GM12865 (cell line): ENCODE results near the gene TBL1X.

Experiments
- DNase-seq: peaks from one replicate; pipeline ENCODE4 v3.0.0; 2010; ENCODE audit warnings: low read depth
- H3K4me3 ChIP-seq: 2 replicates; pipeline ENCODE4 v1.5.1; 2011; ENCODE audit warnings: mild to moderate bottlenecking, low read depth, low read length, control low read depth
- TF ChIP-seq, protein P1 (sequence below): IDR thresholded peaks from 2 replicates; pipeline ENCODE4 v1.5.1; 2011; ENCODE audit warnings: low read length, control low read depth, low read depth, inconsistent platforms; ENCODE audit not compliant: insufficient read depth; ENCODE audit errors: missing control alignments

TBL1X gene

DNA sequence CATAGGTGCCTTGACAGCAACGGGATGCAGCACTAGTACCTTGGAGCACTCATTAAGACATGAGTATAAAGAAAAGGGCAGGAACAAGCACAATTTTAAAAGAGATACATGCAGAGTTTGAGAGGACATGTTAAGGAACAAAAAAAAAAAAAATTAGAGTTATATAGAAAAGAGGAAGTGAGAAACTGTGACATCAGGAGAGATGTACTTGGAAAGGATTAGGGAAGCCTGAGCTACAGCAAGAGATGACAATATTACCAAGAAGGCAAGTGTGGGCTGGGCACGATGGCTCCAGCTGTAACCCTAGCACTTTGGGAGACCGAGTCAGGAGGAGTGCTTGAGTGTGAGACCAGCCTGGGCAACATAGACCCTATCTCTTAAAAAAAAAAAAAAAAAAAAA lies 263.4 kb downstream of the TBL1X start:
- TF ChIP-seq, protein P1, sequence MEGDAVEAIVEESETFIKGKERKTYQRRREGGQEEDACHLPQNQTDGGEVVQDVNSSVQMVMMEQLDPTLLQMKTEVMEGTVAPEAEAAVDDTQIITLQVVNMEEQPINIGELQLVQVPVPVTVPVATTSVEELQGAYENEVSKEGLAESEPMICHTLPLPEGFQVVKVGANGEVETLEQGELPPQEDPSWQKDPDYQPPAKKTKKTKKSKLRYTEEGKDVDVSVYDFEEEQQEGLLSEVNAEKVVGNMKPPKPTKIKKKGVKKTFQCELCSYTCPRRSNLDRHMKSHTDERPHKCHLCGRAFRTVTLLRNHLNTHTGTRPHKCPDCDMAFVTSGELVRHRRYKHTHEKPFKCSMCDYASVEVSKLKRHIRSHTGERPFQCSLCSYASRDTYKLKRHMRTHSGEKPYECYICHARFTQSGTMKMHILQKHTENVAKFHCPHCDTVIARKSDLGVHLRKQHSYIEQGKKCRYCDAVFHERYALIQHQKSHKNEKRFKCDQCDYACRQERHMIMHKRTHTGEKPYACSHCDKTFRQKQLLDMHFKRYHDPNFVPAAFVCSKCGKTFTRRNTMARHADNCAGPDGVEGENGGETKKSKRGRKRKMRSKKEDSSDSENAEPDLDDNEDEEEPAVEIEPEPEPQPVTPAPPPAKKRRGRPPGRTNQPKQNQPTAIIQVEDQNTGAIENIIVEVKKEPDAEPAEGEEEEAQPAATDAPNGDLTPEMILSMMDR = no peak
- DNase-seq = no peak
- no peak overlapping the region for H3K4me3 ChIP-seq

DNA sequence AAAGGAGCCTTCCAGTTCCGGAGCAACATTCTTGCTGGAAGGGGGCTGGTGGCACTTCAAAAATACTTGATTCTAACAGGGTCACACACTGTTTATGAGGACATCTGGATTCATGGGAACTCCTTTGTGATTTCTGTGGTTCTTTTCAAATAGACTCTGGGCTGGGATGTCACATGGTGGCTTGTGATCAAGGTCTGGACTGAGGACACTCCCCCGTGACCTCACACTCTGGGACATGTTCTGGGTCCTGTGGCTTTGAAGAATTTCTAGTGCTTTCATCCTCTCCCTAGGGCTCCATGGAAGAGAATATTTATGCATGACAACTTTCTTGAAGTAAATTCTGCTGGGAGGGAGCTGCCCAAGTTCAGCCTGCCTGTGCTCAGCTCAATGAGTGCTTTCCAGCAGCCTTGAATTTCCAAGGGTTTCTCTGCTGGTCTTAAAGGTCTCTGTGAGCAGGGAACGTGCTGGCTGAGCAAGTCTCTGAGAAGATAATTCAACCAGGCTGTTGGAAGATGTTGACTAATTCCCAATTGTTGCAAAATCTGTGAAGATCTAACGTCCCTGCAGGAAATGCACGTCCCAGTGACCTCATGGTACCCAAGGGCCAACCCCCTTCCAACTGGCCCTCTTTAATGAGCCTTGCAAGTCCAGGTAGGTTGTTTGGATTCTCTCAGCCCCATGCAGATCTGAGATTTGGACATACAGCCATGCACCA lies 264.5 kb downstream of the TBL1X start:
- DNase-seq = no peak
- TF ChIP-seq, protein P1 = no peak
- no peak overlapping the region for H3K4me3 ChIP-seq

DNA sequence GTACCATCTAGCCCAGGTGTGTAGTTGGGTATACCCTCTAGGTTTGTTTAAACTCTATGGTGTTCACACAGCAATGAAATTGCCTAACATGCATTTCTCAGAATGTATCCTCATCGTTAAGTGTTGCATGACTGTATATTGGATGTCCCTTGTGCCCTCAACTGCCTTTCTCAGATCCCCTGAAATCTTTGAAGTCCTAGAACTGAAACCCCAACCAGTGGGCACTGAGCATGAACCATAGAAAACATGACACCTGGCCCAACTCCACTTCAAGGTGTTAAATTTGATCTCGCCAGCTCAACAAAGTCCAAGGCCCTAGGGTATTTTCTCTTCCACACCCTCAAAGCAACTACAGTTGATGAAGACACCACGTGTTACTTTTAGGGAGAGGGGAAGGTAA lies 265.2 kb downstream of the TBL1X start:
- DNase-seq = no peak
- no peak overlapping the region for H3K4me3 ChIP-seq
- TF ChIP-seq, protein P1 = no peak

- no peak overlapping the region for H3K4me3 ChIP-seq
- TF ChIP-seq, protein P1 = no peak
- DNase-seq = peak; percentile 9
These were observed 265.9 kb downstream of the TBL1X start for GRCh38 chrX:9730752-9731151.

DNA sequence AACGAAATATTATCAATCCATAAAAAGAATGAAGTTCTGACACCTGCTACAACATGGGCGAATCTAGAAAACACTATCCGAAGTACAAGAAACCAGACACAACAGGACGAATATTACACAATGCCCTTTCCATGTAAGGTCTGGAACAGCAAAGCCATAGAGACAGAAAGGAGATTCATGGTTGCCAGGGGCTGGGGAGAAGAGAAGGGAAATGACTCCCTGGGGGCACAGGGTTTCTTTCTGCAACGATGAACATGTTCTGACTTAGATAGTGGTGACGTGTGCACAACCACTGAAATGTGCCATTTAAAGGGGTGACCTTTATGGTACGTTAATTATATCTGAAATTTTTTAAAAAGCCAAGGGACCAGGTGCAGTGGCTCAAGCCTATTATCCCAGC lies 272.5 kb downstream of the TBL1X start:
- no peak for DNase-seq
- TF ChIP-seq, protein P1 = no peak

GRCh38 chrX:9738151-9738550 lies 273.3 kb downstream of the TBL1X start:
- H3K4me3 ChIP-seq = no peak overlapping the region
- TF ChIP-seq, protein P1 = no peak
- no peak for DNase-seq

More for the DNA sequence above, 272.5 kb downstream of the TBL1X start:
- no peak overlapping the region for H3K4me3 ChIP-seq

GRCh38 chrX:9739130-9739529 lies 274.3 kb downstream of the TBL1X start:
- H3K4me3 ChIP-seq = no peak overlapping the region
- TF ChIP-seq, protein P1 = no peak
- DNase-seq = no peak
